Activated CD4-positive, alpha-beta T cell treated with anti-CD3 and anti-CD28 coated beads, Interleukin-2, amount 10 ng/mL, durations not matched to agents 24 days and 14 days (primary cell): ENCODE data around the gene ZNF521. TPM values are rescaled to one million over a fixed set of nuclear protein-coding genes. Genes with fewer than 3 reads are reported as not detected.

Experiments used
- DNase-seq: peaks from one replicate; pipeline ENCODE4 v3.0.0; 2022
- H3K27ac Mint-ChIP-seq: one replicate; pipeline ENCODE4 v1.8.0; 2022; ENCODE audit warnings: mild to moderate bottlenecking, mixed read lengths
- H3K27me3 Mint-ChIP-seq: one replicate; pipeline ENCODE4 v1.8.0; 2022; ENCODE audit warnings: mixed read lengths
- H3K36me3 Mint-ChIP-seq: one replicate; pipeline ENCODE4 v1.8.0; 2022; ENCODE audit warnings: low read depth, mild to moderate bottlenecking, mixed read lengths
- H3K4me1 Mint-ChIP-seq: one replicate; pipeline ENCODE4 v1.8.0; 2021; ENCODE audit warnings: mixed read lengths
- H3K4me3 Mint-ChIP-seq: one replicate; pipeline ENCODE4 v1.8.0; 2022; ENCODE audit warnings: mild to moderate bottlenecking, moderate library complexity, mixed read lengths
- H3K9me3 Mint-ChIP-seq: one replicate; pipeline ENCODE4 v1.8.0; 2021; ENCODE audit warnings: mixed read lengths
- intact Hi-C: fragments of 100-400 bp; cut with micrococcal nuclease; formaldehyde crosslinking; loops from one replicate; pipeline ENCODE4 v1.15.1; 2023
- total RNA-seq: library from RNA; stranded (reverse); gene quantifications from 2 replicates; pipeline ENCODE4 v1.2.3, GENCODE V29; 2022

The ZNF521 gene
- total RNA-seq, 1 donor from 2014 or later, result not detected

DNA sequence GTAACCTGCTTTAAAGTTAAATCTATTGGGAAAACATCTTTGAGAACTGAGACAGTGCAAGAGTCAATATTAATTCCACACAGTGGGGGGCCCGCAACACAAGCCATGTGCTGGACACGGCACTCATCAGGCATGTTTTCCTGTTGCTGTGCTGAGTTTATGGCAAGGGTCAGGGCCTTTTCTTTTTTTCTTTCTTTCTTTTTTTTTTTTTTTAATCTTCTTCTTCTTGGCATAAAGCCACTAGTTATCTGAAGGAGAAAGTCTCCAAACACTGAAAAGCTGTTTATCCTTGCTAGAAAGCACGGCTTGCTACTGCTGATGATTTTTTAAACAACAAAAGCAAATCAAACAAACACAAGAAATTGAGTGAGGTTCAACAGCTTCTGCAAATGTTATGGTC, 252.1 kb downstream of the ZNF521 start:
- no peak overlapping the region for H3K27ac Mint-ChIP-seq
- intact Hi-C loops, result loop anchor here (10.0 kb wide), 1 partner anchor 55 kb away; no protein-coding TSS in a partner anchor
- no peak overlapping the region for H3K4me3 Mint-ChIP-seq
- DNase-seq, result no peak
- no peaks in the 10 kb centered on the region for H3K4me1 Mint-ChIP-seq
- H3K9me3 Mint-ChIP-seq, result no peaks in the 10 kb centered on the region
- H3K36me3 Mint-ChIP-seq, result no peaks in the 10 kb centered on the region
- no peaks in the 10 kb centered on the region for H3K27me3 Mint-ChIP-seq

DNA sequence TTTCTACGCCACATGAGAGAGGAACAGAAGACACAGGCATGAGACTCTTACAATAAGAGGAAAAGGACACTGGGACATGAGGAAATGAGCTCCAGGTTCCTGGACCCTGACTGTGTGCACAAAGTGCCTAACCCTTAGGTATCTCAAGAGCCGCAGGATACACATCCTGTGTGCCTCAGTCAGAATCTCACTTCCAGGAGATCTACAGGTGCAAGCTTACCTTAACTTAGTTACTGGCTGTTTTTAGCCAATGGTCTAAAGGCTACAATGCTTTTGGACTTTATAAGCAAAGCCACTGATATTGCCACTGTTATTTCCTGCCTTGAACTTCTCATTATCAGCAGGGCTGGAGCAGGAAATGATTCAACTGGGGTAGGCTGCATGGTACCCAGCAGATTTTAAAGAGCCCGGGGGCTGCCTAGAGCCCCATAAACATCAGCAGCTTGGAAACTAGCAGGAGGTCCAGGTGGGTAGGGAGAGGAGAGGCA, 254.4 kb downstream of the ZNF521 start:
- H3K4me3 Mint-ChIP-seq, result no peak overlapping the region
- no peak overlapping the region for H3K27ac Mint-ChIP-seq
- no peaks in the 10 kb centered on the region for H3K27me3 Mint-ChIP-seq
- no peaks in the 10 kb centered on the region for H3K4me1 Mint-ChIP-seq
- H3K36me3 Mint-ChIP-seq, result no peaks in the 10 kb centered on the region
- intact Hi-C loops, result loop anchor here (10.0 kb wide), 1 partner anchor 57 kb away; no protein-coding TSS in a partner anchor
- no peaks in the 10 kb centered on the region for H3K9me3 Mint-ChIP-seq
- DNase-seq, result no peak

DNA sequence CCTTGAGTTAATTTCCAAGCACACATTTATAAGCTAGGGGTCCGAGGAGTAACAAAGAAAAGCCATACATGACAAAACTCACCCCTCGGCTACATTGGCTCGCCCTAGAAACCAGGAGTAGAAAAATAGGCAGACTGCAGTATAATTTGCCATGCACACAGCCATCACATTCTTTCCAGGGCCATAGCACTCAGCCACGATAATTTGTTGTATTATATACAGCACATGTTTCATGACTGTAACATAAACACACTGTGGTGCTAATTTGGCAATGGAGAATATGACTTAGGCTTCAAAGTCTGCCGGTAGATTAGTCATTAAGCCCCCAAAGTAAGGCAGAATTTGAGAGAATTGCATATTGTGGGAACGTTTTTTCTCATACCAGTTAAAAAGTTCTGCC, 254.9 kb downstream of the ZNF521 start:
- intact Hi-C loops, result loop anchor here (10.0 kb wide), 1 partner anchor 58 kb away; no protein-coding TSS in a partner anchor
- H3K4me3 Mint-ChIP-seq, result no peak overlapping the region
- H3K9me3 Mint-ChIP-seq, result no peaks in the 10 kb centered on the region
- H3K36me3 Mint-ChIP-seq, result no peaks in the 10 kb centered on the region
- H3K27ac Mint-ChIP-seq, result no peak overlapping the region
- DNase-seq, result no peak
- H3K4me1 Mint-ChIP-seq, result no peaks in the 10 kb centered on the region
- H3K27me3 Mint-ChIP-seq, result no peaks in the 10 kb centered on the region

DNA sequence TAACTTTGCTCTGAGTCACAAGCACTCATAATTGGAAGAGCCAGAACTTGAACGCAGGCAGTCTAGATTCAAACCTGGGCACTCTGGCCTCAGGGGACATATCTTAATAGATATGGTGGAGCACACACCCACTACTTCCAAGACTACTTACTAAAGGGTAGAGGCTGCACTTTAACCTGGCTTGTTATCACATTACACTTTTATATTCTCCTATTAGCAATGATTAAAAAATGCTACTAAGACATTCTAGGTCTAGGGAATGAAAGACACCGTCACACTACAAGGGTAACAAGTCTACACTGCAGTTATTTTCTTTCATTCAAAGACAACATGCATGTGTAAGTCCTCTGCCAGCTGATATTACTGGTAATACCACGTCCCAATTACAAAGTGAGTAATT, 258.8 kb downstream of the ZNF521 start:
- H3K9me3 Mint-ChIP-seq, result no peaks in the 10 kb centered on the region
- no peak overlapping the region for H3K4me3 Mint-ChIP-seq
- no peak for DNase-seq
- H3K27me3 Mint-ChIP-seq, result no peaks in the 10 kb centered on the region
- intact Hi-C loops, result loop anchor here (10.0 kb wide), 1 partner anchor 62 kb away; no protein-coding TSS in a partner anchor
- no peak overlapping the region for H3K27ac Mint-ChIP-seq
- no peaks in the 10 kb centered on the region for H3K4me1 Mint-ChIP-seq
- no peaks in the 10 kb centered on the region for H3K36me3 Mint-ChIP-seq

DNA sequence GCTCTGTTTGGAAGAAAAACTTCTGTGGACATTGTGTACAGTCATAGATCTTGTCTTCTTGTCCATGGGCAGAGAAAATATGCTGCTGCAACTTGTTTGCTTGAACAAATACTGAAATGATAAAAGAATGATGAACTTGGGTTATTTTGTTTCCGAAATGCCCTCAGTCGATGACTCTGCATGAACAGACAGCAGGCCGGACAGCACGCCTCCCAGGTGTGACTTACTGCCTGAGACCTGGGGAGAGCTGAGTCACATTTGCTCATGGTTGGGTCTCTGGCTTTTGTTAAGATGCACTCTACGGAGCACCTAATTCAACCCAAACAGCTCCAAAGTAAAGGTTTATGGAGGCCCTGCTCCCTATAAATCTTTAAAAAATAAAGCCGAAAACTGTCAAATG, 262.5 kb downstream of the ZNF521 start:
- intact Hi-C loops, result no loop called here
- H3K27ac Mint-ChIP-seq, result no peak overlapping the region
- H3K27me3 Mint-ChIP-seq, result no peaks in the 10 kb centered on the region
- H3K36me3 Mint-ChIP-seq, result no peaks in the 10 kb centered on the region
- no peak overlapping the region for H3K4me3 Mint-ChIP-seq
- no peaks in the 10 kb centered on the region for H3K4me1 Mint-ChIP-seq
- DNase-seq, result no peak
- no peaks in the 10 kb centered on the region for H3K9me3 Mint-ChIP-seq

DNA sequence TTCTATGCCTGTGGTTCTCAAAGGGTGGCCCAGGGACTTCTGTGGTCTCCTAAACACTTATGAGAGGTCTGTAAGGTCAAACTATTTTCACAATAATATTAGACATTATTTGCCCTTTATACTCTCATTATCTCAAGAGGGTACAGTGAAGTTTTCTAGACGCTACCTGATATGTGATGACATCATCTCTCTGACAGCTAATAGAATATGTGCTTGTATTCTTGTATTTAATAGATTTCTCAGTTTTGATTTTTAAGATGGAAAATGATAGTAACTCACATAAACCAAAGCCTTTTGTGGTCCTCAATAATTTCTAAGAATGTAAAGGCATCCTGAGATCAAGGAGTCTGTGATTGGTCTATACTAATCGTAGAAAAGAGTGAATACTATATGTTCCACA, 265.1 kb downstream of the ZNF521 start:
- H3K36me3 Mint-ChIP-seq, result no peaks in the 10 kb centered on the region
- H3K27me3 Mint-ChIP-seq, result no peaks in the 10 kb centered on the region
- H3K9me3 Mint-ChIP-seq, result no peaks in the 10 kb centered on the region
- no peak overlapping the region for H3K4me3 Mint-ChIP-seq
- intact Hi-C loops, result no loop called here
- H3K4me1 Mint-ChIP-seq, result no peaks in the 10 kb centered on the region
- H3K27ac Mint-ChIP-seq, result no peak overlapping the region
- DNase-seq, result no peak

DNA sequence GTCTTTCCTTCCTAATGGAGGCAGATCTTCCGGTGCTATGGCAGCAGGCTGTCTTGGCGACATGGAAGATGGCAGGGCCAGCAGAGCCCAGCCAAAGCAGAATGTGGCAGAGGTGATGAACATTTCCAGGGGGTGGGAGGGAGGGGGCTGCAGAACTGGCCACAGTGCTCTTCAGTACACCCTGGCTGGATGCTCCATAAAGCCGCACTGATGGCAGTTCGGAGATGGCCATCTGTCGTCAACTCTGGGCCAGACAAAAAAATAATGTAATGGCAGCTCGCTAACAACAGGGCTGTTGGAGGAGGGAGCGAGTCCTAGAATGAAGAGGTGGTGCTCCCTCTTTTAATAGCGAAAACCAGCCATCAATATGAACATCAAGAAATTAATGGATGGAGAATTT, 271.0 kb downstream of the ZNF521 start:
- H3K4me3 Mint-ChIP-seq, result no peak overlapping the region
- H3K36me3 Mint-ChIP-seq, result no peaks in the 10 kb centered on the region
- H3K9me3 Mint-ChIP-seq, result no peaks in the 10 kb centered on the region
- no peaks in the 10 kb centered on the region for H3K27me3 Mint-ChIP-seq
- H3K27ac Mint-ChIP-seq, result no peak overlapping the region
- H3K4me1 Mint-ChIP-seq, result no peaks in the 10 kb centered on the region
- intact Hi-C loops, result no loop called here
- DNase-seq, result no peak

DNA sequence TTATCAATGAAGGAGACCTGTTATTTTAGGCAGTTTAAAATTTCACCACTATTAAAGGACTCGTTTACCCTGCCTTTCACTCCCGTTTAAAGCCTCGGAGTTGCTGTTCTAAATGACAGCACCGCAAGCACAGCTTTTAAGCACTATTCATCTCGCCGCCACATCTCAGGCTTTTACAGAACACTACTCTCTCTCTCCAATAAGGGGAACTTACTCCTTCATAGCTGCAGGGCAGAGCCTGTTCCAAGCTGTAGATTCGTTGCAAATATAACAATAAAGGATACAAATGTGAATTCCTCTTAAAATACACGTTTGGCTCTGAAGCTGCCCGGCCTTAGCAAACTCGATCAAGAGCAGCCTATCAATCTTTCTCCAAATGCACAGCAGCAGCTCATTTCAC, 271.8 kb downstream of the ZNF521 start:
- Mint-ChIP-seq H3K36me3 (no peaks in the 10 kb centered on the region), H3K9me3 (no peaks in the 10 kb centered on the region), H3K4me3 (no peak overlapping the region), H3K4me1 (no peaks in the 10 kb centered on the region), H3K27me3 (no peaks in the 10 kb centered on the region), H3K27ac (no peak overlapping the region)
- no peak for DNase-seq
- intact Hi-C loops, result no loop called here

DNA sequence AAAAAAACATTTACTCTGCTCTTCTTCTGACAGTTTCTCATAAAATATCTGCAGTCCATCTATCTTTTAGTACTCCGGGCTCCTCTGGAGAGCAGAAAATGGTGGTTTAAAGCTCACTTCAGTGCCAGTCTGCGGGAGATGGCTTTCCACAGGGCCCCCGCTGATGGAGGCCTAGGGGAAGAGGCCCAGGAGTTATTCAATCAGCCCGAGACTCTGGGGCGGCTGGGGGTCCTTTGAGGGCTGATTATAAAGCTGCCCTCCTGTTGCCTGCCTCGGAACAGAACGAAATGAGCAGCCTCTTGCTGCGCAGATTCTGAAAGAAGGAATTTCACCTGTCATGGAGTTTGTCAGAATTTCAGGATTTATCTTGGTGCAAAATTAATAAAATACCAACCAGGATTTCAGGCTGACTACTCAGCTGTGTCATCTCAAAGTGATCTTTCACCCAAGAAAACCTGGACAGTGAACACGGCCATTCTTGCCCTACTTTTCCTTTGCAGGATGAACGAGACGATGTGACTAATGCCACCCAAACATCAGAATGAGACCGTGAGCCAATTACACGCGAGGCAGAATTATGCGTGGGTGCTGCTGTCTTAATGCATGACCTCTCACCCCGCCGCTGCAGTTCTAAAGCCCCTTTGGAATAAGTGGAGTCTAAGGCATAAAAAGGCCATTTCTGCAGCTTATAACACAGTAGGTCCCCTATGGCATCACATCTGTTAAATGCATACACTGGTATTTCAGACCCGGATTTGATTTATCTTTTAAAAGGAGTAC, 273.8 kb downstream of the ZNF521 start:
- no peaks in the 10 kb centered on the region for H3K36me3 Mint-ChIP-seq
- no peaks in the 10 kb centered on the region for H3K27me3 Mint-ChIP-seq
- intact Hi-C loops, result no loop called here
- no peaks in the 10 kb centered on the region for H3K4me1 Mint-ChIP-seq
- no peak for DNase-seq
- H3K27ac Mint-ChIP-seq, result no peak overlapping the region
- no peaks in the 10 kb centered on the region for H3K9me3 Mint-ChIP-seq
- H3K4me3 Mint-ChIP-seq, result no peak overlapping the region

DNA sequence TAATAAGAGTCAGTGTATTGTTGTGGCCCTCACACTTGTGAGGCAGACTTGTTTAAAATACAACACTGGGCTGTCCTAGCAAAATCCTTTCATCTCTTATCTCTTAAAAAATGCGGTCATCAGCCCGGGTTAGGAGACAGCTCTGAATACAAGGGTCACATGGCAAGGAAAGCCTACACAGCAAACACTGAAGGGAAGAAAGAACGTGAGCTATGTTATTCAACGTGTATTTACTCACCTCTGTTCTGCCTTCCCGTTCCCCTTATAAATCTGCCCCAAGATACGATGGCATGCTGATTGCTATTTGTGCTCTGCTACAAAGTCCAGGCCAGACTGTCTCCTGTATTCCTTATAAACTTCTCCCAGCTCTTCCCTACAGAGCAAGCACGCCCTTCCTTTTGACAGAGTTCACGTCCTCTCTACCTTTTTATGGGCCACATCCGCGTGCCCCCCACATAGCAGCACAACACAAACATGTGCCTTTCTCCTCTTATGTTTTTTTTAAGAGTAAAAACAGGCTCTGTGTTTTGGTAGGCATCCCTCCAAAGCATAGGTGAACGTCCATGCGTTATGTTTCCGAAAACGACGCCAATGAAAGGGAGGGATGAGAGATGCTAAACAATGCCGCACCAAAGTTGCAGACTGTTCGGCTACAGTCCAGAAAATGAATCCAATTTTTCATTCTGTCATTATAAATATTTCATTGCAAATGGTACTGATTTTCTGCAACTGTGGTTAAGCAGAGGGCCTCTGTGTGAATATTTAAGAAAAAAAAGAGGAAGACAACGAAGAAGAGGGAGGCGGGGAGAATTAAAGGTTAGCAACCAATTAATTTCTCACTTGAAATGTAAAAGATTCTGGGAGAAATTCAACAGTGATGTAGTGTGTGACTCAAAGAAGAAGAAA, 274.7 kb downstream of the ZNF521 start:
- no peak for DNase-seq
- no peaks in the 10 kb centered on the region for H3K36me3 Mint-ChIP-seq
- H3K4me3 Mint-ChIP-seq, result no peak overlapping the region
- H3K27me3 Mint-ChIP-seq, result no peaks in the 10 kb centered on the region
- H3K9me3 Mint-ChIP-seq, result no peaks in the 10 kb centered on the region
- H3K4me1 Mint-ChIP-seq, result no peaks in the 10 kb centered on the region
- no peak overlapping the region for H3K27ac Mint-ChIP-seq
- intact Hi-C loops, result no loop called here

DNA sequence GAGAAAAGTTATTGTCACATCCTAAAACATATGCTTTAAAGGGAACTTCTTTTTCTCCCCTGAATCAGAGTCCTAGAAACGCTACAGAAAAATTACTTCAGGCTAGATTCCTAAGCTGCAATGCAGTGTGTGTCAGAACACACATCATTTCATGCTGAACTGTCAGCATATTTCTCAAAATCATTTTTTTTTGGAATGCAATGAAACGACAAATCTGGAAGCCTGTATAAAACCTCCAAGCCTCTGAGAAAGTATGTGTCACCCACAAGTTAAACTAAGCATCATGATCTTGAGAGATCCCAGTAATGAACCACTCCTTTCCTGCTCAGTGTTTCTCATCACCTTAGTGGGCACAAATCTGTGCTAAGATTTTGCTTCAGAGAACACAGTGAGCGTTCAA, 276.2 kb downstream of the ZNF521 start:
- H3K4me3 Mint-ChIP-seq, result no peak overlapping the region
- no peaks in the 10 kb centered on the region for H3K9me3 Mint-ChIP-seq
- no peak for DNase-seq
- no peak overlapping the region for H3K27ac Mint-ChIP-seq
- no peaks in the 10 kb centered on the region for H3K36me3 Mint-ChIP-seq
- no peaks in the 10 kb centered on the region for H3K27me3 Mint-ChIP-seq
- no peaks in the 10 kb centered on the region for H3K4me1 Mint-ChIP-seq
- intact Hi-C loops, result no loop called here

DNA sequence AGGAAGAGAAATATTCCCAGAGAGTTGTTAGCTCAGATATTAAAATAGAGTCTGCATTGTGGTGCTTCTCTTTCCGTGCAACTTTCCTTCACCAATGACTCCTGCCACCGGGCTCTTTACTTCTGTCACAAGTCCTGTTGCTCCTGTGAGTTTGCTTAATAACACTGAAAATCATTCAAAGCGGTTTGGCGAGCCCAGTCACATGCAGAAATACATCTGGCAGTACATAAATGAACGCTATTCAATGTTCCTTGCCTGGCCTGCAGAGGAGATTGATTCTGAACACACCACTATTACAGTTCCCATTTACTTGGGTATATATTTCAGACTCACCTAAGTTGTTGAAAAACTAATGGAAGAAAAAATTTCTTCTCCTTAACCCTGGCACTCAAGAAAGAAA, 276.6 kb downstream of the ZNF521 start:
- no peak for DNase-seq
- Mint-ChIP-seq H3K4me1 (no peaks in the 10 kb centered on the region), H3K4me3 (no peak overlapping the region), H3K27ac (no peak overlapping the region), H3K36me3 (no peaks in the 10 kb centered on the region), H3K27me3 (no peaks in the 10 kb centered on the region), H3K9me3 (no peaks in the 10 kb centered on the region)
- intact Hi-C loops, result no loop called here

DNA sequence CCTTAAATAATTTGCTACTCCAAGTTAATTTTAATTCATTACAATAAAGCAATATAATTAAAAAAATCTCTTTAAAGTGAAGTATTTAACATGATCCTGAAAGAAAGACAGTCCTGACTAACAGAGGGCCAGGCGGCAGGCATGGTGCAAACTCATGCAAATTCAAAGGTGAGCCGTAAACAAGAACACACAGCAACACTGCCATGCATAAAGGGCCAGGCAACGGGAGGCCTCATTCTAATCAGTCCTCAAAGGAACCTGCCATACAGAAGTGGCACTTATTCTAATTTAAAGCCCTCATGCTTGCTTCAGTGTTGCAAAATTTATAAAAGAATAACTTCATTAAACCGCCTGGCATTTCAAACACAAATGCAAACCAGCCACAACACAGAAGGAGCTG, 277.0 kb downstream of the ZNF521 start:
- intact Hi-C loops, result no loop called here
- Mint-ChIP-seq H3K27me3 (no peaks in the 10 kb centered on the region), H3K9me3 (no peaks in the 10 kb centered on the region)

DNA sequence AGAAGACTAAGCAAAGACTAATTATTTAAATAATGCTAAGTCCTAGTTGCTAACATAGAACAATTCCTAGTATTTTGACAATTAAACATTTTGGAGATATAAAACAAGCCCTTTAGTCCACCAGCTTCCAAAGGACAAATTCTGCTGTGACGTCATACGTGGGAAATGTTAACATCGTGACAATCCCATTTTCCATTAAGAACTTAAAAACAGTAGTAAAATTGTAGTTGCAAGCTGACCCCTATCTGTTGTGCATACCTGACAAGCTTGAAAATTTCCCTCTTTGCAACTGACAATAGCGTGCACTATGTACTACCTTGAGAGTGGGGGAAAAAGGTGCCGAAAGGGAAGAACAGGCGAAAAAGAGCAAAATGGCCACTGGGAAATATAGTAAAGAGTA, 279.8 kb downstream of the ZNF521 start:
- Mint-ChIP-seq H3K4me1 (no peaks in the 10 kb centered on the region), H3K27me3 (no peaks in the 10 kb centered on the region), H3K27ac (no peak overlapping the region), H3K4me3 (no peak overlapping the region), H3K36me3 (no peaks in the 10 kb centered on the region), H3K9me3 (no peaks in the 10 kb centered on the region)
- no peak for DNase-seq
- intact Hi-C loops, result no loop called here

More for the DNA sequence above, 277.0 kb downstream of the ZNF521 start:
- DNase-seq, result no peak
- H3K4me3 Mint-ChIP-seq, result no peak overlapping the region
- H3K27ac Mint-ChIP-seq, result no peak overlapping the region
- H3K36me3 Mint-ChIP-seq, result no peaks in the 10 kb centered on the region
- H3K4me1 Mint-ChIP-seq, result no peaks in the 10 kb centered on the region
